ENCODE measurements around the gene WDR87.

Gene WDR87

DNA sequence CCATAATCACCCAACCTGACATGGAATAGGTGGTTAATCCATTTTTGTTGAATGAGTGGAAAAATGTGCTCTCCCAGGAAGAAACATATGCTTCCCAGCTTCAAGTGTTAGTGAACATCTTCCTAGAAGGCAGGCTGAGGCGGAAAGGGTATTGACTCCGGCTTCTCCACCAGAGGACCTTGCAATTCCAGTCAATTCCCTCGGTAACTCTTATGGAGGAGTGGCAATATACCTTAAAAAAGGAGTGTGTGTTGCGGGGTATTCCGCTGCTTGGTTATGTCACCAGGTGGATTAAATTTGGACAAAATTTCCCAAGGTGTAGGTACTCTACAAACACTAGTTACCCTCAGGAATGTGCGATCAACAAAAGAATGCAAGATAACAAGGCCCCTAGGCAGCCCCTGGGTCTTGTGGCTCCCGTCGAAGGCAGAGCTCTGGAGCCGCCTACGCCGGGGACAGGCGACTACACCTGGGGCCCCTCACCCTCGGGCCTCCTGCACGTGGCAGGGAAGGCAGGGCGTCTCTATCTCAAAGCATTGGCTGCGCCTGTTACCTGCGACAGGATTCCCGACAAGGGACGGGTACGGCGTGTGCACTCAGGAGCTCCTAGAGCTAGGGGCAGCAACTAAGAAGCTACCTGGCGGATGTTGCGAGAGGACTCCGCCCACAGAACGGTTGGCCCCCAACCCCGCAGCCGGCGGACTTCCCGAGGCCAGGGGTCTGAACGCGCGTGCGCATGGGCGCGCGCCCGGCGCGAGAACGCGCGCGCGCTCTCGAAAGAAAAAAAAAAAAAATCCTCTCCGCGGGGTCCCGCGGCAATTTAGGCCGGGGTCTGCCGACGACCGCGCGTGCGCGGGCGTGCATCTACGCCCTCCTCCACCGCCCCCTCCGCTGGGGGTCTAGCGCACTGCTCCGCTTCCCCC, at the start of gene WDR87:
Gene WDR87 (minus strand): TSS at position 649 of the 923 bp plus-strand sequence. CDS start 8,355 bp downstream, outside the sequence.
- no peak for DNase-seq

DNA sequence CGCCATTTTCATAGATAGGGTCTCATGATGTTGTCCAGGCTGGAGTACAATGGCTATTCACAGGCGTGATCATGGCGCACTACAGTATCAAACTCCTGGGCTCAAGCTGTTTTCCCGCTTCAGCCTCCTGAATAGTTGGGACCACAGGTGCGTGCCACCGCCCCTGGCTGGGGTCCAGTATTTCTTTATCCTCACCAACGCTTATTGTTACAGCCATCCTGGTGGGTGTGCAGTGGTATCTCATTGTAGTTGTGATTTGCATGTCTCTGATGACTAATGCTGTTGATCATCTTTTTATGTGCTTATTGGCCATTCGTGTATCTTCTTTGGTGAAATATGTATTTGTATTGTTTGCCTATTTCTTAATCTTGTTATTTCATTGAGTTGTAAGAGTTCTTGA, 49.6 kb upstream of the WDR87 start:
- DNase-seq = no peak

DNA sequence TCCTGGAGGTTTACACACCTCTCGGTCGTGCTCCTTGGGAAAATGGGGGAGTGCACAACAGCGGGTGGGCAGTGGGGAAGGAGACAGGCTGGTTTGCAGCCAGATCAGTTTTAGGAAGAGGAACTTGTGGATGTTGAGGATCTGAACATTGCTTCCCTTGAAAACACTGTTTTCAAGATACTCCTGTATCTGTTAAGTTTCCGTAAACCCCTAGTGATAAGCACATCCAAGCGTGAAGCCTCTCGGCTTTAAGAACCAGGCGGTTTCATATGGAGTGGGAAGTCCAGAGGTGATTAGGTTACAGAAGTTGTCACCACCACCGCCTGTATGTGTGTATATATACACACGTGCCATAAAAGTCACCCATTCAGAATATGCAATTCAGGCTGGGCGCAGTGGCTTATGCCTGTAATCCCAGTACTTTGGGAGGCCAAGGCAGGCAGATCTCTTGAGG, 48.1 kb upstream of the WDR87 start:
- DNase-seq = no peak

DNA sequence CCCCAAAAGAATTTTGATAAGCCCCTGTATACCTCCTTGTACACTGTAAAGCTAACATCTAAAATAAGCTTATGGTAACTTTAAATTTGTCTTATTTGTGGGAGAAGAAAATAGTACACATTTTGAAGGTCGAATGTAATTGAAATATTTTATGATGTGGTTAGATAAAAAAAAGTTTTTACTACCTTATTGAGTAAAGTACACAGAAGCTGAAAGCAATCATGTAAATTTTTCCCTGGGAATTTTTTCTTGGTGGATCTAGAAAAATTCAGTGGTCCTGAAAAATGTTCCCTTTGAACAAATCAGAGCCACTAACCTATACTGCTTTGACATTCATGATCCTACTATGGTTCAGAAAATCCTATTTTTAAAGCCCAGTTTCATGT, 47.5 kb upstream of the WDR87 start:
- no peak for DNase-seq

DNA sequence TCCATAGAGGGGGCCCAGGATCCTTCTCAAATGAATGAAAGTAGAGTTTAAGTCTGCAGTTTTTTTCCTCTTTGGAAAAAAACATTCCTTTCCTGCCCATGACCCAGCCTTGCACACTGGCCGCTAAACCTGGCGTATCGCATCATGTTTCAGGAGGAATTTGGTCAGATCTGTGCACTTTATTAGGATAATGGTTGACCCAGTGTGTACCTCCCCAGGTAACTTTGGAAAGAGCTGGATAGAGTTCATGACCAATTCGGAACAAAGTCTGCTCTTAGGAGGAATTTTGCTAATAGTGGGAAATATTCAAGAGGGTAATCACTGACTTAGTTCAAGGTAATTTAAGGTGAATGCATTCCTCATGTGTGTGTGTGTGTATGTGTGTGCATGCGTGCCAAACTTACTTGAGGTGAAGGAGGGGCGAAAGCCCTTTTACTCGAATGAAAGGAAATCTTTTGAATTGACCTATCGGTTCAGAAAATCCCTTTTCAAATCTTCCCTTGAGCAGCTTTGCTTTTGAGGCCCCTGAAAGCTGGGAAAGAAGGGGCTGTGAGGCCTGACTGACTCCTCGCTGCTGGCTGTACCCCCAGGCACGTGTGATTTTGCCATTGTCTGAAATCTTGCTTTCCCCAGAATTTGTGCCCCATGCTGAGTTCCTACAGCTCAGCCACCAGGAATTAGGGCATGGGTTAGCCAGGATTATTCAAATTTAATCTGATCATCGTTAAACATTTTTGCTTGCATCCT, 47.0 kb upstream of the WDR87 start:
- no peak for DNase-seq

DNA sequence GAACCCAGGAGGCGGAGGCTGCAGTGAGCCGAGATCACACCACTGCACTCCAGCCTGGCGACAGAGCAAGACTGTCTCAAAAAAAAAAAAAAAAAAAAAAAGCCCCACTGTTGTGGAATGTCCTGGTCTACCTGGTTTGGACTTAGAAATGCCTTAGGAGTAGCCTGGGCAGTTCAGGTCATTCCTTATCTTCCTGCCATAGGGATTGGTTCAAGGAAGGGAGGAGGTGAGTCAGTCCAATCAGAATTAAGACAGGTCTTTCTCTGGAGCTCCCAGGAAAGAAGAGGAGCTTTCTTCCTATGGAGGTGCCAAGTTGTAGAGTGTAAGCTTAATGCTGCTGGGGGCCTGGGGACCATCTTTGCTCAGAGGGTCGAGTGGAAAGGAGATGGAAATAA, 45.4 kb upstream of the WDR87 start:
- no peak for DNase-seq

DNA sequence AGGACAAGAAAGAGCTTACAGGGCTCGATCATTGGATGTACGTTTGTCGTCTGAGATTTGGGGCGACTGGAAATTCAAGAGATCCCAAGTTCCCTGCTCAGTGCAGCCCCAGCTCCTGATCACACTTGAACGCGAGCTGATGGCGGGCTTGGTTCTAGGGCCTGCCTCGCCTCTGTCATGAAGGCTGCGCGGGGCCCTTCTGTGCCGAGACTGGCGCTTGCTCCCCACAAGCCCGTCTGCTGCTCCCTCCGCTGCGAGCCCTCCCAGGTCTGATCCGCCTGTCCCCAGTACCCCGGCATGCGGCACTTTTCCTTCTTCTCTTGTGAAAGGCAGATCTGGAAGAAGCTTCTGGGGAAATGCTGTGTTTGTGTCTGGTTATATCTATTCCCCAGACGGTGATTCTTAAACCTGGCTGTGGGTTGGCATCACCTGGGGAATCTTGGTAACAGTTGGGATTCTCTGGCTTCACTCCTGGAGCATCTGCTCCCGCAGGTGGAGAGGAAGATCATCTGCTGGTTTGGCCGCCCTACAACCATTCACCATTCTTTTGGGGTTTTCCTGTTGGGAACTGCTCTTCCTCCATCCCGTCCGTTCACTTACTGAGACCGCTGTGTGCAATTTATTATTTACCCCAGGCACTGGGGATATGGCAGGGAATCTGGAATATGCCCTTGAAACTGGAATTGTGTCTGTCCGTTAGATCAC, 44.2 kb upstream of the WDR87 start:
- DNase-seq = no peak

DNA sequence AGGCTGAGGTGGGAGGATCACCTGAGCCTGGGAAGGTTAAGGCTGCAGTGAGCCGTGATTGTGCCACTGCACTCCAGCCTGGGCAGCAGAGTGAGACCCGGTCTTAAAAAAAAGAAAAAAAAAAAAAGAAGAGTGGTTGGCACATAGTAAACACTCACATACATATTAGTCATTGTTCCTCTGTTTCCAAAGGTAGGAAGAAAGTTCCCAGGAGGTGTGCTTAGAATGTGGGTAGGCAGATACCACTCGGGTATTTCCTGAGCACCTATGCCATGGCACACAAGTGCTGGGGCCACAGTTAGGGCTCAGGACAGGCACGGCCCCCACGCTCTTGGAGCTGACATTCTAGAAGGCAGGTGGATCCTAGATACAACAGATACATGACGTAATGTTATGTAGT, 42.0 kb upstream of the WDR87 start:
- no peak for DNase-seq

DNA sequence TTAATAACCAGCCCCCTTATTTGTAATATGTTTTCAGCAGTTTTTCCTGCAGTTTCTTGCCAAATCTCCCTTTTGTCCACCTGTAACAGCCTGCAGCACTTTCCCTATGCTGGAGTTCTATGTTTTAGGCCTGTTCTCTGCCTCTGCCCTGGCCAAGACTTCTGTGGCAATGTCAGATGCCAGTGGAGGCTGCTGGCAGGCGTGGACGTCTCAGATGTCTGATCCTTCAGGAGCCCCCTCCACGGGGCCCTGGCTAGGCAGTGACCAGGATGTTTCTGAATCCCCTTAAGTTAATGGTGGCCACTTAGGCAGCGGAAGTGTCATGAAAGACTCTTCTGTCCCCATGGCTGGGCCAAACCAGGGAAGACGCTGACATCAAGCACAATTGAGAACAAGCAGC, 41.4 kb upstream of the WDR87 start:
- DNase-seq = no peak

DNA sequence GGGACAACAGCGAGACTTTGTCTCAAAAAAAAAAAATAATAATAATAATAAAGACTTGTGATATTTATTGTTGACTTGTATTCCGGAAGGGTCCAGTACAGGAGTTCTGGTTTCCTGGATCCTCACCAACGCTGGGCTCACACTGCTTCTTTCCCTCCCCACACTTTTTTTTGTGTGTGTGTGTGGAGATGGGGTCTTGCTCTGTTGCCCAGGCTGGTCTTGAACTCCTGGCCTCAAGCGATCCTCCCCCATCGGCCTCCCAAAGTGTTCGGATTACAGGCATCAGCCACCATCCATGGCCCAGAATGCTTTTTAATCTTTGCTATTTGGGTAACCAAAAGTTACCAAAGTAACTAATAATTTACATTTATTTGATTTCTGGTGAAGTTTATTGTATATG, 39.7 kb upstream of the WDR87 start:
- DNase-seq = no peak

DNA sequence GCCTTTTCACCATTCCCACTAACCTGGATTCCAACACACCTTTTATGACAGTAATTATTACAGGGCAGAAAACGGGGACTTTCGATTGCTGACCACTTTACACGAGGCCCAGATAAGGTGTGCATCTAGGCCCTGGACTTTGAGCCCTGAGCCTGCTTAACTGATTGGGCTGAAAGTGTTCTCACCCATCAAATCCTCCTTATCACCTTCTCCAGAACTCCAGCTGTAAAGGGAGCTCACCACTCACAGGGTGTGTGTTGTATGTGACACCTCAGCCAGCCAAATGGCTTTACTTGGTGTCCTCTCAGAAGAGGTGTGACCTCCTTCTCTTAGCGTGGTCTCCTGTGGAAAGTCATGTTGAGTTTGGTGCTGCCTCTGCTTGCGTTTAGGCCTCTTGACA, 37.1 kb upstream of the WDR87 start:
- DNase-seq = no peak

DNA sequence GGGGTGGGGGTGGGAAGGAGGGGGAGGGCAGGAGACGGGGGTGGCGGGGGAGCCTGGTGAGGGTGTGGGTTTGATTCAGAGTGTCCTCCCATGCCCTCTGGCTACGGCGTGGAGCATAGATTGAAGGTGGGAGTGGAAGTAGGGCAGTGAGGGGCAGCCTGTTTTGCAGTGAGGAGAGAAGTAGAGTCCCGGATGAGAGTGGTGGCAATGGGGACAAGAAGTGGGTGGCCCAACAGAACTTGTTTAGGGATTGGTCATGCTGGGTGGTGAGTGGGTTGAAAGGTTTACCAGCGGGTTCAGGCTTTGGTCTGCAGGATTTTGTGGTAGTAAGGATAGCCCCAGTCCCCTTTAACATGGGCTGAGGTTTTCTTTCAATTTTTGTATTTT, 36.1 kb upstream of the WDR87 start:
- no peak for DNase-seq

DNA sequence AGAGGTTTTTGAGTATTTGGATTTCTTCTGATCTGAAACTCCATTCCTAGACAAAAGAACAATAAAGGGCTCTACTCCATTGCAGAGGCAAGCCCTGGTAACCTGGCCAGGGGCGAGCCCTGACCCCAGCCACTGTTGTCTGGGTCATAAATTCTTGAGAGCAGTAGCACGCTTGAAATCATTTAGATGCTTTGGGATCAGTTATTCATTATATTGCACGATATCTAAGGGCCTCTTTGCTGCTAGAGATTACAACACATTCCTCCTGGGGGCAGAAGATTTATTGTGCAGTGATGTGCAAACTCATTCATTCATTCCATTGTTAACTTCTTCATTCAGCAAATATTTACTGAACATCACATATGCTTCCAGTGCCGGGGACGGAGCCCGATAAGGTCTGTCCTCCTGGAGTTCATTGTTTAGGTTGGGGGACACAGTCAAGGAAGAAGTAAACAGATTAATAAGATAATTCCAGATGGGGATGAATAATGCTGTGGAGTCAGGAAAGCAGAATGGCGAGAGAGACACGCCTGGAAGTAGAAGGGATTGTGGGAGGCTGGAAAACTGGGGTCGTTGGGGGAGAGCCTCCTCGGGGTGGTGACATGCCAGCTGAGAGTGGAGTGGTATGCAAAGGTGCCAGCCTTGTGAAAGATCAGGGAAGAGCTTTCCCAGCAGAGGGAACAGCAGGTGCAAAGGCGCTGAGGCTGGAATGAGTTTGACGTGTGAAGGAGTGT, 35.6 kb upstream of the WDR87 start:
- DNase-seq = no peak

DNA sequence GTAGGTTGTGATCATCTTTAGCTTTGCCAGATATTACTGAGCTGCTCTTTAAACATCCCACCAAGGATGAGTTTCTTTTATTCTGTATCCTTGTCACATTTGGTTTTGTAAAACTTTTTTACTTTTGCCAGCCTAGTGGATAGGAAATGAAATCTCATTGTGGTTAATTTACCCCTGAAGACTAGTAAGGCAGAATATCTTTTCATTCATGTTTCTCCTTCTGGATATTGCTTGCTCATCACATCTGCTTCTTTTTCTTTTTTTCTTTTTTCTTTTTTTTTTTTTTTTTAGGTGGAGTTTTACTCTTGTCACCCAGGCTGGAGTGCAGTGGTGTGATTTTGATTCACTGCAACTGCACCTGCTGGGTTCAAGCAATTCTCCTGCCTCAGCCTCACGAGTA, 32.0 kb upstream of the WDR87 start:
- no peak for DNase-seq

DNA sequence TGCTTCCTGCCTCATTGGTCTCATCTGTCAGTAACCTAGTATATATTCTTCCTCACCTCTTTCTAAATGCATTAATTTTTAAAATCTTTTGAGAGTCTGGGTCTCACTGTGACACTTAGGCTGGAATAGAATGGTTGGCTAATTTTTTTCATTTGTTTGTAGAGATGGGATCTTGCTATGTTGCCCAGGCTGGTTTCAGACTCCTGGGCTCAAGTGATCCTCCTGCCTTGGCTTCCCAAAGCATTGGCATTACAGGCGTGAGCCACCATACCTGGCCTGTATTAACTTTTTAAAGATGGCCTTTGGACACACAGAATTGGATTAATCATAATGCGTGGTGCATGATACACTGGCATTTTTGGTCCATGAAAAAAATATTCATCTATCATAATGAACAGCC, 30.5 kb upstream of the WDR87 start:
- no peak for DNase-seq

DNA sequence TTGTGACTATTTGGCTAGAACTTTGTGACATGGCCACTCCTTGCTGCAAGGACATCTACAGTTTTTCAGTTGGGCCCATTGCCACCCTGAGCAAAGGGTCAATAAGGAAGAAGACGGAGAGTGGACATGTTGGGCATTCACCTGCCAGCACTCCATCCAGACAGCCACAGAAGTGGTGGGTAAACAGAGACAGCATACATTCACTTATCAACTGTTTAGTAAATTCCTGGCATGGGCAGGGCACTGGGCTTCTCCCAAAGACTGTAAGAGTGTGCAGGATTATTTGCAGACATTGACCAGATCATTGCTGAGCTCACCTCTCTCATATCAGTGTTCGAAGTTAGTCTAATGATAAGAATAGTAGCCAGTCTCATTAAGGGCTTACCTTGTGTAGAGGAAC, 29.8 kb upstream of the WDR87 start:
- no peak for DNase-seq

DNA sequence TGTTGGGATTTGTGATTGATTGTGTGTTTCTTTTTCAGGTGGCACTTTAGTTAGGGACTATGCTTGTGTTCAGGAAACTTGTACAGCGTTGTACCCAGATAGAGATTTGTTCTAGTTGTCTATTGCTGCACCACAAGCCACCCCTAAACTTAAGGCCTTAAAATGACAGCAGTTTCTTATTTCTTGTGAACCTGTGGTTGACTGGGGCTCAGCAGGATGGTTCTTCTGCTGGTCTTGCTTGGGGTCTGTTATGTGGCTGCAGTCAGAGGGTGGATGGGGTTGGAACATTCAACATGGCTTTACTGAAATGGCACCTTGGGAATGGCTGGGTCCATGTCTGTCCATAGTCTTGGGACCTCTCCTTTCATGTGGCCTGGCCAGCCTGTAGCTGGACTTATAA, 28.9 kb upstream of the WDR87 start:
- DNase-seq = no peak

DNA sequence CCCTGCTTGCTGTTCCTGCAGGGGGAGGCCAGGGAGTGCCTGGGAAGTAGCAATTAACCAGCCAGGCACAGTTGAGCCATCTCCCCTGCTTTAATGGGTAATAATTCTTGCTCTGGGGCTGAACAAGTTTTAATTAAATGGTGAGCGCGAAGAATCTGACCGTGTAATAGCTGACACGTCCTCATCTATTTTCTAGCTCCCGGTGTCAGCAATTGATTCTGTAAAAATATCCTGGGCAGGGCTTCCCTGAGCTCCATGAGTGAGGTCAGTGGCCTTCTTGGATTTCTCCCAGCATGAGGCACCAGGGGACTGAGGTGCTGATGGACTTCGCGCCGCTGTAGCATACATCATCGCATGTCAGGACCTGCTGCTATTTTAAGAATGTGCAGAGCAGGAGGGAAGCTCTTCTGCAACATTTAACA, 27.6 kb upstream of the WDR87 start:
- DNase-seq = no peak

DNA sequence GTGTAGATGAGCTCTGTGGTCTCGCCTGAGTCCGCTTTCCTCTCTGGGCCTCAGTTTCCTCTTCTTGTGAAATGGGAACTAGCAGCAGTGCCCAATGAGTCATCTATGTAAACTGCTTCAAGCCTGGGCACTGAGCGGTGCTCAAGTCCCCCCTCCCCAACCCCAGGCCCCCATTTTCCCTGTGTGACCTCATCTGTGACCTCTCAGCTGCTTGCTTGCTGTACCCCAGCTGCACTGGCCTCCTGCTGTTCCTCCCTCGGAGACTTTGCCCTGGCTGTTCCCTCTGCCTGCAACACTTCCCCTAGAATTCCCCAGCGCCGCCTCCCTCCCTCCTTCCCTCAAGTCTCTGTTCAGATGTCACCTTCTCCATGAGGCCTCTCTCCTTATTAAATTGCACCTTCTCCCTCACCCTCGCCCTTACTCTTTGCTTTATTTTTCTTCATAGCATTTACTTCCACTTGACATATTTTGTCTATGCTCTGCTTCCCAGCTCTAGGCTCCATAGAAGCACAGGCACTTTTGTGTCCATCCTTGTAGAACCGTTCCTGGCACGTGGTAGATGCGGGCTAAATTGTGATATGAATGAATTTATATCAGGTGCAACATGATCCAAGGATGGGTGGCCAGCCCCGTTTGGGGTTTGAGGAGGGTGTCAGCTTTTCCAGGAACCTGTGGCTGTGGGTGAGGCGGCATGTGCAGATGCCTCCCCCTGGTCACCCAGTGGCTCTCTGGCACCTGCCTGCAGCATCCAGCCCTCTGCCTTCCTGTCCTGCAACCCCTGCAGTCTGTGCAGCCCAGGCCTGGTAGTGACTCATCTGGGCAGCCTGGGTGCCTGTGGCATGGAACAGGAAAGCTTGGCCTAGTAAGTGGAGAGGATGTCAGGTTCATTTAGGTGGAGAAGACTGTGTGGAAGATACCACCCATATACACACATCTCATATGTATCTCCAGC, 26.9 kb upstream of the WDR87 start:
- DNase-seq = peak; percentile 14

DNA sequence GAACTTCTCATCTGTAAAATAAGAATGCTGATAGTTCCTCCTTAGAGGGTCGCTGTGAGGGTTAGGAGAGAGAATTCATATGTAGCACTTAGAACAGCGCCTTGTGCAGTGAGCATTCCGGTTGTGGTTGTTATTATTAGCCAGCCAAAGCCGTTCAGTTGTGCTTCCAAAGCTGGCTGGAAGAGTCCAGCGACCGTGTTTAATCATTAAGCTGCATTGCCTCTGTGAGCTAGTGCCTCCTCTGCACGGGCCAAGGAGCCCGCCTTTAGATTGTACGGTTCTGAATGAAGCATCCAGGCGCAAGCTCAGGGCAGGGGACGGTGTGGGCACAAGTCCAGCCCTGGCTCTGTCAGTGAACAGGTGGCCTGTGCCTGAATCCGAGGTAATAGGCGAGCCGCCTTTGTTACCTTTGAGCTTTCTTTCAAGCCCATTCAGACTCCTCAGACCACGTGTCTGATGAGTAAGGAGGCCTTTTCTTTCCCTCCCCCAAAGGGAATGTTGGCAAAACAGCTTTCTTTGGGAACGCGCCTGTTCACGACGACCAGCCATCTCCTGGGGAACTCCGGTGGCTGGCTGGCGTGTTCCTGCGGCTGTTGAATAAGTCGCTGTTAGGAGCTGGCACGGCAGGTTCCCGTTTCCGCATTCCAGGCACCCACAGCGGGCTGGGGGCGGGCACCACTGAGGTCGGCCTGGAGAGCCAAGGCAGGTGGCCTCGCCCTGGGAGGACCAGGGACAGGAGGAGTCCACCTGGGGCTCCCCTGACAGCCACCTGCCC, 25.7 kb upstream of the WDR87 start:
- DNase-seq = peak; percentile 60

DNA sequence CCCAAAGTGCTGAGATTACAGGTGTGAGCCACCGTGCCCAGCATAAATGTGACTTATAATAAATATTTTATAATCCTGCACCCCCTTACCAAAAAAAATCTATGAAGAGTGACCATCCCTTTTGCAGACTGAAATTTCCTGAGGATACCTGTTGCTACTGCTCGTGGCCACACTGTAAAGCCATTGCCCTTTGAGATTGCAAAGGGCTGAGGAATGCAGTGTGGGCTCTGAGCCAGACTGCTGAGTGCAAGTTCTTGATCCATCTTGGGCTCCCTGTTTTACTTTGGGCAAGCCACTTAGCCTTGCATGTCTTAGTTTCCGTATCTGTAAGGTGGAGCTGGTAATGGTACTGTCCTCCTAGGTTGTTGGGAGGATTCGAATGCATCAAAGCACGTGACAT, 24.0 kb upstream of the WDR87 start:
- no peak for DNase-seq
